GM12875 (cell line): ENCODE results near the gene ELL2.

ENCODE experiments used
- H3K4me3 ChIP-seq: one replicate; pipeline ENCODE4 v1.5.1; 2011; ENCODE audit warnings: low read depth, low read length, control low read depth
- TF ChIP-seq, protein P1 (sequence below): IDR thresholded peaks from 2 replicates; pipeline ENCODE4 v1.5.1; 2011; ENCODE audit warnings: low read depth, mild to moderate bottlenecking, control low read depth, inconsistent platforms, low read length, moderate library complexity, borderline replicate concordance; ENCODE audit not compliant: insufficient read depth

ELL2 gene

DNA sequence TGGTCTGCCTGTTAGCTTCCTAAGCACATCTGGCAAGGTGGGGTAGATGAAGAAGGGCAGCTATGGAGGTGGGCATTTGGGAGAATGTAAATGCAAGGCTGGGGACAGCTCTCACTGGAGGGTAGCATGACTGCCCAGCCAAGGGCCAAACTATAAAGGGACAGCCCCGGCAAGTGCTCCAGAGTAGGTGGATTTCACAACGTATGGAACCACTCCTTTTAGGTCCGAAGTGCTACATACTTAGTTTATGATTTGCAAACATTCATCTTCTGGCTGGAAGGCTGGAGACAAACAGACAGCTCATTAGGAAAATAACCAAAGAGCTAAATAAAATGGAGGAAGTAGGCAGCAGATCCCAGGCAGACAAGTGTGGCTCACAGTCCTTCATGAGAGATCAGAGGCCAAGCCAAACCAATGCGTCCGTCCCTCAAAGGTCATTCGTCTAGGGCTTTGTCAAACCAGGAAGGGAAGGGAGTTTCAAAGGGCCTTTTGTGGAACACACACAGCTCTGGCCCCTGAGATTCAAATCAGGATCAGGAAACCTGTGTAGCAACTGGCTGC is 96.6 kb downstream of the ELL2 start:
- no peak overlapping the region for H3K4me3 ChIP-seq
- TF ChIP-seq, protein P1, sequence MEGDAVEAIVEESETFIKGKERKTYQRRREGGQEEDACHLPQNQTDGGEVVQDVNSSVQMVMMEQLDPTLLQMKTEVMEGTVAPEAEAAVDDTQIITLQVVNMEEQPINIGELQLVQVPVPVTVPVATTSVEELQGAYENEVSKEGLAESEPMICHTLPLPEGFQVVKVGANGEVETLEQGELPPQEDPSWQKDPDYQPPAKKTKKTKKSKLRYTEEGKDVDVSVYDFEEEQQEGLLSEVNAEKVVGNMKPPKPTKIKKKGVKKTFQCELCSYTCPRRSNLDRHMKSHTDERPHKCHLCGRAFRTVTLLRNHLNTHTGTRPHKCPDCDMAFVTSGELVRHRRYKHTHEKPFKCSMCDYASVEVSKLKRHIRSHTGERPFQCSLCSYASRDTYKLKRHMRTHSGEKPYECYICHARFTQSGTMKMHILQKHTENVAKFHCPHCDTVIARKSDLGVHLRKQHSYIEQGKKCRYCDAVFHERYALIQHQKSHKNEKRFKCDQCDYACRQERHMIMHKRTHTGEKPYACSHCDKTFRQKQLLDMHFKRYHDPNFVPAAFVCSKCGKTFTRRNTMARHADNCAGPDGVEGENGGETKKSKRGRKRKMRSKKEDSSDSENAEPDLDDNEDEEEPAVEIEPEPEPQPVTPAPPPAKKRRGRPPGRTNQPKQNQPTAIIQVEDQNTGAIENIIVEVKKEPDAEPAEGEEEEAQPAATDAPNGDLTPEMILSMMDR: no peak

DNA sequence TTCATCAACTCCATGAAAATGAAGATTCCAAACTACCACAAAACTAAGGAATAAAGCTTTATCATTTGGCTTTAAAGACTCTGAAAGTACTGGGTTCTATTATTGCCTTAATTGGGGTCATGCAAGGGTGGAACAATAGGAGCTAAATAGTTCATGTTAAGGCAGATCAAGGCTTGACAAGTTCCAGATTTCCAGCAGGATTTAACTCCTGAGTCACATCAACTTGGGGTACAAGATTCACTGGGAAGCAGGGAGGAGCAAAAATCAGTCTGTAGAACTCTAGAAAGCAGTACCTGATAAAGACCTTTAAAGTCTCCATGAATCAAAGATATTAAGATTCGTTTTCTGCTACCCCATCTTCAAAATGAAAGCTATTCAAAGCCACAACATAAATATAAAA is 97.2 kb downstream of the ELL2 start:
- no peak overlapping the region for H3K4me3 ChIP-seq
- TF ChIP-seq, protein P1: no peak

DNA sequence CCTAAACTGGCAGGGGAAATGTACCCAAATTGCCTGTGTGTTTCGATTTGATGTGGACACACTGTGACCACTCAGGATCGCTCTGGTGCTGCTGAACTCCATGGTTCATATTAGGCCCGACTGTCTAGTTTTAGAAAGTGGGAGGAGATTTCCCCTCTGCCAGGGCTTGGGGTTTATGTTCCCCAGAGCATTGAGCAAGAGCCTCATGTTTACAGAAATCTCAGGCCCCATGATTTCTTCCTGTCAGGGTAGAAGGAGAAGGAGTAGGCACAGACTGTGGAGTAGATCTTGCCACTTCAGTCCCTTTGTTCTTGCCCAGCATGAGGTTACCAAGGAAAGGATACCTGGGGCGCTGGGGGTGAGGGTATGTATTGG is 98.3 kb downstream of the ELL2 start:
- H3K4me3 ChIP-seq: no peak overlapping the region
- TF ChIP-seq, protein P1: no peak

DNA sequence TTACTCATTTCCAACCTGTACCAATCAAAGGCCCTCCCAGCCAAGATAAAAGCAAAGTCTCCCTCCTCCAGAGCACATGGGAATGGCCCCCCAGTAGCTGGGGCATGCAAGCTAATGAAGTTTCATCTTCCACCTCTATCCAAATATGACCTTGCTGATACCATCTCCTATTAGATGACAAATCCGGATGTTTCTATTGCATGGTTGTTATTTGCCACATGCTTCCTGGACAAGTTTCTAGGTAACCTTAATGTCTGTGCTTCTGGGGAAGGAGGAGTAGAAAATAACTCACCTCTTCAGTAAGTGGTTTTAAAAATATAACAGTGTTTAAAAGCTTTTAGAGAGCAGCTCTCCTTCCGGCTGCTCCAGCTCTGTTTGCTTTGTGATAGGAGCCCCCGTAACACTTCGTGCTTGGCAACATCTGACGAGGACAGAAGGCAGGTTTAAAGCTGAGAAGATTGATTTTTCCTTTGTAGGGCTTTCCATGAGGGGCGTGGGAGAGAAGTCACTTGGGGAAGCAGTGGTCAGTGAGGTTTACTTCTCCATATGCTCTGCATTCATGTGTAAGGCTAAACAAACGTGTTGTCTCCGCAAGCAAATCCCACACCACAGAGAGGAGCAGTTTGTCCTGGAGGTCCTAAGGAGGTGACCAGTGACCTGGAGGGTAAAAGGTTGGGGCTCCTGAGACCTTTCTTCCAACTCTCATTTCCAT is 98.8 kb downstream of the ELL2 start:
- H3K4me3 ChIP-seq: no peak overlapping the region

DNA sequence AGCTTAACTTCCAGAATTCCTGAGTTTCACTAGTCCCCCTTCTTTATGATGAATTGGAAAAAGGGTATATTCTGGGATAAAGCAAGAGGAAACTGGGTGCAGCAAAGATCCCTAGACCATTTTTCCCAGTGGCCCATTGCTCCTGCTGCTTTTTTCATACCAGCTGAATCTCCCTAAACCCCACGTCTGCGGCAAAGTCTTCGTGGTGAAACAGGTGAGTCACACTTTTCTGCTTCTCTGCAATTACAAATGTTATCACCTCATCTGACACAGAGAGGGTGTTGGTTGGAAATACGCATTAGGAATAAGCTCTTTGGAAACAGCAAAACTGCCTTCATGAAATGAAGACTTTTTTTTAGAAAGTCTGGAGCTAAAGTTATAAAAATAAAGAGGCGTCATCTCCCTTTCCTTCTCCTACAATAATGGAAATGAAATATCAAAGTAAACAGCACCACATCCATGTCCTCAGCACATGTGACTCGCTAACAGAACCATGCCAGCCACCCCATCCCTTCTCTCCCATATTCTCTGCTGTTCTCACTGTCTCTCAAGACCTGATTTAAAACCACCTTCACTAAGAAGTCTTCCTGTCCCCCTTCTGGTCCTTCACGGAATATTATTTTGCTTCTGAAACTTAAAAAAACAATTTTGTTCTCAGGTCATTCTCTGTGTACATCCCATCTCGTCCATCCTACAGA is 99.6 kb downstream of the ELL2 start:
- TF ChIP-seq, protein P1: no peak
- no peak overlapping the region for H3K4me3 ChIP-seq

More for the DNA sequence above, 98.8 kb downstream of the ELL2 start:
- TF ChIP-seq, protein P1: no peak

DNA sequence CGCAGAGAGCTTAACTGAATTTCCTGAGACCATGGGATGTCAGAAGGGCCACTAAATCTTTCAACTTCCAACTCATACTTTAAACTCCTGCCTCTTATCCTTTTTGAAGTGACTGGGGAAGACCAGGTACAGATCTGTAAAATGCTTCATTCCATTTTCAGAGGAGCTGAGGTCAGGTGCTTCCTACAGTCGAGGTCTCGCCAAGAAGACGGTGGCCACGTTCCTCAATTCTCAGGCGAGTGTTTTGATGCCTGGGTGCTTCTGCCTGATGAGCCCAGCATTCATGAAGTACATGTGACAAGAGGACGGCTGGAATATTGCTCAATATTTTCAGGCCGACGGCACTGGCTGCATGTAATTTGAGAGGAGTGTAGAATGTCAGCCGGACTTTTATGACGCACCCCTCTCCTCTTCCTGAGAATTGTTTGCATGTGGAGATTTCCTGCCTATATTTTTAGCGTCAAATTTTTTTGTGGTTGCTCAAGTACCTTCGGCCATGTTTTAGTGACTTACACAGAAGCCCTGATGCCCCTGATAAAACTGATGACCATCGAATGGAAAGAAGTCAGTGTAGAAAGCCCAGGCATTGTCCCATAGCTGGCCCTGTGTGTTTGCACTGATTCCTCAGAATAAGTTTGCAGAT is 100.3 kb downstream of the ELL2 start:
- H3K4me3 ChIP-seq: no peak overlapping the region
- TF ChIP-seq, protein P1: no peak
